Brain microvascular endothelial cell (primary cell): ENCODE measurements around the gene CAMK1D.

Experiments used
- DNase-seq: peaks from one replicate; pipeline ENCODE4 v3.0.0-alpha.2; 2020
- H3K27ac ChIP-seq: fragments of 250-450 bp; sonication (Bioruptor Pico); 2 replicates; pipeline ENCODE4 v1.5.1; 2020; ENCODE audit warnings: mild to moderate bottlenecking, moderate library complexity
- H3K27me3 ChIP-seq: fragments of 250-450 bp; sonication (Bioruptor Pico); replicated peaks from 2 replicates; pipeline ENCODE4 v1.5.1; 2020; ENCODE audit warnings: mild to moderate bottlenecking
- H3K36me3 ChIP-seq: fragments of 250-450 bp; sonication (Bioruptor Pico); replicated peaks from 2 replicates; pipeline ENCODE4 v1.5.1; 2020; ENCODE audit warnings: mild to moderate bottlenecking
- H3K4me3 ChIP-seq: 2 replicates; pipeline ENCODE4 v1.5.1; 2011; ENCODE audit warnings: low read depth, mild to moderate bottlenecking, control low read depth, low read length, moderate library complexity
- in situ Hi-C: cut with HindIII; loops from 2 replicates; pipeline ENCODE4 v1.10.0; 2017; ENCODE audit warnings: low sequenced_read_pairs, low pct_ligation_motif_present
- TF ChIP-seq, protein P1 (sequence below): IDR thresholded peaks from 2 replicates; pipeline ENCODE4 v1.5.1; 2011; ENCODE audit warnings: low read depth, mild to moderate bottlenecking, moderate library complexity, low read length, control low read depth, inconsistent platforms; ENCODE audit errors: missing control alignments

Gene CAMK1D

DNA sequence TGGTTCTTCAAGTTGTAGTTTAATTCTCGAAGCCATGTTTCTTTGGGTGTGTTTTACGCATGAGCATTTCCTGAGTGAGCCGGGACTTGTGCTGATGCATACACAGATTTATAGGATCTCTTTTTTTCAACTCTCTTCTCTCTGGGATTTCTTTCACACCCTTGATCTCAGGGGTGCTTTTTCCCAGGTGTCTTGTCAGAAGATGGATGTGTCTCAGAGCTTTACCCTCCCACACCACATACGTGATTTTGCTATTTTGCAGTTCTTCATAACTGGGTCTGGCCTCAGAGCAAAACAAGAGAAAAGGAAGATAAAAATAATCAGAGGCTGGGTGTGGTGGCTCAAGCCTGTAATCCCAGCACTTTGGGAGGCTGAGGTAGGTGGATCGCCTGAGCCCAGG lies 177.0 kb downstream of the CAMK1D start:
- H3K4me3 ChIP-seq: no peak overlapping the region
- in situ Hi-C loops: no loop called here

DNA sequence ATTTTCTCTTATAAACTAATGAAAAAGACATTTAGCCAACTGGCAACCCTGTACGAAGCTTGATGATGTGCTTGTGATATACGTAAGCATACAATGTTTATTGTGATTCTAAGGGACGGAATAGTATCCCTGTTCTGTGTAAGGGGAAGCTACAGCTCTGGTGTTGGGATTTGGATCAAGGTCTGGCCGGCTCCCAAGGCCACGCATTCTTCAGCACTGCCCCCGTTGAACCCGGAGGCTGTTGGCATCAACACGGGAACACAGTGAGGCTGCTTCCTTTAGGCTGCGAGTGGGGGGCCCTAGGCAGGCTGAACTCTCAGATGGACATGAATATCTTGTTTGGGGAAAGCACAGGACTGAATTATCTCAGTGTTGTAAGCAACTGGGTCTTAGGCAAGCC lies 180.6 kb downstream of the CAMK1D start:
- DNase-seq: no peak
- Histone ChIP-seq H3K27ac (no peak overlapping the region), H3K27me3 (no peaks in the 10 kb centered on the region), H3K4me3 (no peak overlapping the region), H3K36me3 (no peaks in the 10 kb centered on the region)
- in situ Hi-C loops: no loop called here
- TF ChIP-seq, protein P1, sequence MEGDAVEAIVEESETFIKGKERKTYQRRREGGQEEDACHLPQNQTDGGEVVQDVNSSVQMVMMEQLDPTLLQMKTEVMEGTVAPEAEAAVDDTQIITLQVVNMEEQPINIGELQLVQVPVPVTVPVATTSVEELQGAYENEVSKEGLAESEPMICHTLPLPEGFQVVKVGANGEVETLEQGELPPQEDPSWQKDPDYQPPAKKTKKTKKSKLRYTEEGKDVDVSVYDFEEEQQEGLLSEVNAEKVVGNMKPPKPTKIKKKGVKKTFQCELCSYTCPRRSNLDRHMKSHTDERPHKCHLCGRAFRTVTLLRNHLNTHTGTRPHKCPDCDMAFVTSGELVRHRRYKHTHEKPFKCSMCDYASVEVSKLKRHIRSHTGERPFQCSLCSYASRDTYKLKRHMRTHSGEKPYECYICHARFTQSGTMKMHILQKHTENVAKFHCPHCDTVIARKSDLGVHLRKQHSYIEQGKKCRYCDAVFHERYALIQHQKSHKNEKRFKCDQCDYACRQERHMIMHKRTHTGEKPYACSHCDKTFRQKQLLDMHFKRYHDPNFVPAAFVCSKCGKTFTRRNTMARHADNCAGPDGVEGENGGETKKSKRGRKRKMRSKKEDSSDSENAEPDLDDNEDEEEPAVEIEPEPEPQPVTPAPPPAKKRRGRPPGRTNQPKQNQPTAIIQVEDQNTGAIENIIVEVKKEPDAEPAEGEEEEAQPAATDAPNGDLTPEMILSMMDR: no peak

More for the DNA sequence above, 177.0 kb downstream of the CAMK1D start:
- no peaks in the 10 kb centered on the region for H3K36me3 ChIP-seq
- no peaks in the 10 kb centered on the region for H3K27me3 ChIP-seq
- no peak for DNase-seq
- TF ChIP-seq, protein P1: no peak
- H3K27ac ChIP-seq: no peak overlapping the region

DNA sequence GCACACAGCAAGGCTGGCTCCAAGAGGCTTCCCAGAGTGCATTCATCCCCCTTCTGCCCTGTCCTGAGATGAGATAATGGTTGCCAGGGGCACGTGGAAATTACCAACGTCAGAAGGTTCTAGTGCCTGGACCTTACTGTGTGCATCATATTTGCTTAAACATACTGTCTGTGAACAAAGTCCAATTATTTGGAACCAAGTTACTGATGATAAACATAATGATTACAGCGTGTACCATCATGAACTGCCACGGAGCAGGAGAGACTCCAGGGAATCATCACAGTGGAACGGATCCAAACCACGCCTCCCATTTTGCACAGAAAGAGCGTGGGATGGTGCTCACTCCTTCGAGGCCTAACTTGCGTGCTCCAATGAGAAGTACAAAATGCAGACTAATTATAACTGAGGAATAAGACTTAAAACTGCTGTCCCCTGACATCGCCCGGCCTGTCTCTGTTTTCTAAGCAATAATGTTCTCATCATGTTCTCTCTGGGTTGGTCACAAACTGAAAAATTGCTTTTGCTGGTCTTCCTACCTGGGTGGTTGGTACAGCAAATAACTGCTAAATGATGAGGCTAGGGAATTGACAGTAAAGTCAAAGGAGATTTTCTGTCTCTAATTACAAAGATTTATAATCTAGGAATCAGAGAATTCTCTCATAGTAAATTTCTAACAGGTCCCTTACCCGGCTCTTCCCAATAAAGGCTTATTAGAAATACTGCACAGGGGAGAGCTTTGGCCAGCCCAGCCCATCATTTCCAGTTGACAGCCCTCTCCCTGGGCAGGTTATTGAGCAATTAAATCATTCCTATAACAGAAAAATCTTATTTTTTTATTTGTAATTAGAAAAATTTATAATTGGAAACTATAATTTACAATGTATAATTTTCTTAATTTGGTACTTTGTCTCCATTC lies 182.2 kb downstream of the CAMK1D start:
- Histone ChIP-seq H3K4me3 (no peak overlapping the region), H3K36me3 (no peaks in the 10 kb centered on the region), H3K27me3 (no peaks in the 10 kb centered on the region), H3K27ac (no peak overlapping the region)
- DNase-seq: peak; percentile 52
- TF ChIP-seq, protein P1: no peak
- in situ Hi-C loops: no loop called here

DNA sequence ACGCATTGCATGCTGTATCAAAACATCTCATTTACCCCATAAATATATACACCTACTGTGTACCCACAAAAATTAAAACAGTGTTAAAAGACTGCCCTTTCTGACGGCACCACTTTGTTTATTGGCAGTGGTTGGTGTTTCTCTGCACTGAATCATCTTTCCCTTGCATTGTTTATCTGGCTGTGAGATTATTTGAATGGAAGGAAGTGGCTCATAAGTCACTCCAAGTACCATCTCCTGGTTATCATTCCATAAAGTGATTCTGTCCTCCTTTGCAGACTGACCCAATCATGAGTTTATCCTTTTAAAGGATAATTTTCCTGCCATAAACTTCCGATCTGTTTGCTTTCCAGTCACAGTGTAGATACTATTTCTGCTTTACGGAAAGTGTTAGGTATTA lies 183.8 kb downstream of the CAMK1D start:
- peak; percentile 59 for DNase-seq

DNA sequence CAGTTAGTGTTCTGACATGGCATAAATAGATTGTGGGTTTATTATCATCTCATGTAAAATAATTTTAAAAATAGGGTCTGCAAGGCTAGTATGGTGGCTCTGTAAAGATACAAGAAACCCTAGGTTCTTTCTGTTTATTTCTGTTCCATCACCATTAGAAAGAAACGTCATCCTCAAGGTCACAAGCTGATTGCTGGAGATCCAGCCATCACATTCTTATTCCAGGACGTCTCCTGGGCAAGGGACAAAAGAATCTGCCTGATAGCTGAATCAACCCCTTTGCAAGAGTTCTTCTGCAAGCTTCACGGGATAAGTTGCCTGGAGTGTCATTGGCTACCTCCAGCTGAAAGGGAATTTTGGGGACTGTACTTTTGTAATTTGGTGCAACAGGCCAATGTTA lies 184.4 kb downstream of the CAMK1D start:
- Histone ChIP-seq H3K36me3 (no peaks in the 10 kb centered on the region), H3K4me3 (no peak overlapping the region), H3K27me3 (no peaks in the 10 kb centered on the region), H3K27ac (peak overlapping the region; percentile 29)
- in situ Hi-C loops: no loop called here
- DNase-seq: no peak
- TF ChIP-seq, protein P1: no peak

More for the DNA sequence above, 183.8 kb downstream of the CAMK1D start:
- Histone ChIP-seq H3K4me3 (no peak overlapping the region), H3K27me3 (no peaks in the 10 kb centered on the region), H3K36me3 (no peaks in the 10 kb centered on the region), H3K27ac (peak overlapping the region; percentile 29)
- in situ Hi-C loops: no loop called here
- TF ChIP-seq, protein P1: no peak
